ENCODE data around the gene S100A9.

The S100A9 gene

DNA sequence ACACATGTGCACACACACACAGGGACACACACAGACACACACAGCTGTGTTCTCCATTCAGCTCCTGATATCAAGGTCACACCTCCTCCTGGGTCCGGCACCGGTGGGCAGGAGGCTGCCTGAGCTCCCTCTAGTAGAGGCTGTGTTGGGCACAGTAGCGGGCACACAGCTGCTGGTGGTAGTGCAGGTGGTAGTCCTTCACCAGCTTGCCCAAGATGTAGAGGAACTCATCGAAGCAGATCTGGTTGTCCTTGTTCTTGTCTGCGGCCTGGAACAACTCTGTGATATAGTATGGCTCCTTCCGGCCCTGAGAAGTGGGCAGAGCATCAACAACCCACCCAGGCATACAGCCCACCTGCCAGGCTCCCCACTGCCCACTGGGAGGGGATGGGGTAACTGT is 38.8 kb downstream of the S100A9 start:
- no peak overlapping the region for H2AFZ ChIP-seq (ENCODE audit: low read depth)
- TF ChIP-seq, protein P1, sequence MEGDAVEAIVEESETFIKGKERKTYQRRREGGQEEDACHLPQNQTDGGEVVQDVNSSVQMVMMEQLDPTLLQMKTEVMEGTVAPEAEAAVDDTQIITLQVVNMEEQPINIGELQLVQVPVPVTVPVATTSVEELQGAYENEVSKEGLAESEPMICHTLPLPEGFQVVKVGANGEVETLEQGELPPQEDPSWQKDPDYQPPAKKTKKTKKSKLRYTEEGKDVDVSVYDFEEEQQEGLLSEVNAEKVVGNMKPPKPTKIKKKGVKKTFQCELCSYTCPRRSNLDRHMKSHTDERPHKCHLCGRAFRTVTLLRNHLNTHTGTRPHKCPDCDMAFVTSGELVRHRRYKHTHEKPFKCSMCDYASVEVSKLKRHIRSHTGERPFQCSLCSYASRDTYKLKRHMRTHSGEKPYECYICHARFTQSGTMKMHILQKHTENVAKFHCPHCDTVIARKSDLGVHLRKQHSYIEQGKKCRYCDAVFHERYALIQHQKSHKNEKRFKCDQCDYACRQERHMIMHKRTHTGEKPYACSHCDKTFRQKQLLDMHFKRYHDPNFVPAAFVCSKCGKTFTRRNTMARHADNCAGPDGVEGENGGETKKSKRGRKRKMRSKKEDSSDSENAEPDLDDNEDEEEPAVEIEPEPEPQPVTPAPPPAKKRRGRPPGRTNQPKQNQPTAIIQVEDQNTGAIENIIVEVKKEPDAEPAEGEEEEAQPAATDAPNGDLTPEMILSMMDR (conservative IDR thresholded peaks at IDR 0.05; ENCODE audit: low read depth, low read length), result no peak

DNA sequence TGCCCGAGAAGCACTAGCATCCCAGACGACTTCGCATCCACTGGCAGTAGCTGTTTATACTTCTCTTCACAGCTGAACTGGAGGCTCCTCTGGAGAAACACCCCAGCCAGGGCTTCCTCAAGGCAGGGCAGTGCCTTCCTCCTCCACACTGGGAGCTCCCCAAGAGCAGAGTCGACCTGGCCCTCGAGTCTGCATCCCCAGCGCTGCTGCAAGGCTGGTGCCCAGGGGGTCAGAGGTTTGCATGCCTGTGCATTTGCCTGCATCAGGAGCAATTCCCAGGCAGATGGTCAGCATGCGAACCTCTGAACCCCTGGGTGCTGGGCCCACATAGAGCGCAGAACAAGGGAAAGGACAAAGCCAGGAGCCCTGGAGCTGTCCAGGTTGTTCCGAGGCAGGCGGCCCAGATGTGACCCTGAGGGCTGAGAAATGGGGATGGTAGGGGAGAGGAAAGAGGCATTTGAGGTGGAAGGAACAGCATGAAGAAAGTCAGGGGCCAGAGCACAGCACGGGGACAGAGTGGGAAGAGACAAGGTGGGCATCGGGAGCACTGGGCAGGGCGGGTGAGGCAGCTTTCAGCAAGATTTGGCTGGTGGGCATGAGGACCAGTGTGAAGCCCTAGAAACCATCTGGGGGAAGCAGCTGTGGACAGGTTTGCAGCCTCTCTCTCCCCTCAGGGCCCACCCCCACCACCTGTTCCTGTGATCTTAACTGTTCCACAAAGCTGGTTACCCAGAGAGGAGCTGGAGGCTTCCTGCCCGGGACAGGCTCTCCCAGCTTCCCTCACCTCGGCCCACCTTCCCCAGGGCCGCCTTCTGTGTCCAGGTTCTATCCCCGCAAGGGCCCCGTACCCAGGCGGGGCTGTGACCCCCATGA is 39.6 kb downstream of the S100A9 start:
- TF ChIP-seq, protein P1 (conservative IDR thresholded peaks at IDR 0.05; ENCODE audit: low read depth, low read length), result no peak
- Histone ChIP-seq H3K27ac (no peak overlapping the region), H4K20me1 (ENCODE audit: insufficient read depth) (no peaks in the 10 kb centered on the region), H3K36me3 (ENCODE audit: insufficient read depth) (no peaks in the 10 kb centered on the region), H3K4me3 (IDR thresholded peaks at IDR 0.05; ENCODE audit: insufficient read depth, low read depth, low read length) (no peak overlapping the region), H3K27me3 (ENCODE audit: insufficient read depth, low read depth) (no peaks in the 10 kb centered on the region), H3K4me1 (ENCODE audit: low read depth, poor library complexity, severe bottlenecking) (no peaks in the 10 kb centered on the region), H3K4me2 (no peak overlapping the region), H2AFZ (ENCODE audit: low read depth) (no peak overlapping the region), H3K9ac (no peak overlapping the region), H3K79me2 (ENCODE audit: insufficient read depth, low read depth) (no peaks in the 10 kb centered on the region)

More for the DNA sequence above, 38.8 kb downstream of the S100A9 start:
- H3K4me3 ChIP-seq (IDR thresholded peaks at IDR 0.05; ENCODE audit: insufficient read depth, low read depth, low read length), result no peak overlapping the region
- no peak overlapping the region for H3K9ac ChIP-seq
- H3K27ac ChIP-seq, result no peak overlapping the region
- H3K79me2 ChIP-seq (ENCODE audit: insufficient read depth, low read depth), result no peaks in the 10 kb centered on the region
- no peaks in the 10 kb centered on the region for H3K36me3 ChIP-seq (ENCODE audit: insufficient read depth)
- no peaks in the 10 kb centered on the region; the same call in 1 of the 2 replicates for H3K27me3 ChIP-seq (ENCODE audit: insufficient read depth, low read depth)
- H4K20me1 ChIP-seq (ENCODE audit: insufficient read depth), result no peaks in the 10 kb centered on the region
- no peaks in the 10 kb centered on the region for H3K4me1 ChIP-seq (ENCODE audit: low read depth, poor library complexity, severe bottlenecking)
- H3K4me2 ChIP-seq, result no peak overlapping the region

DNA sequence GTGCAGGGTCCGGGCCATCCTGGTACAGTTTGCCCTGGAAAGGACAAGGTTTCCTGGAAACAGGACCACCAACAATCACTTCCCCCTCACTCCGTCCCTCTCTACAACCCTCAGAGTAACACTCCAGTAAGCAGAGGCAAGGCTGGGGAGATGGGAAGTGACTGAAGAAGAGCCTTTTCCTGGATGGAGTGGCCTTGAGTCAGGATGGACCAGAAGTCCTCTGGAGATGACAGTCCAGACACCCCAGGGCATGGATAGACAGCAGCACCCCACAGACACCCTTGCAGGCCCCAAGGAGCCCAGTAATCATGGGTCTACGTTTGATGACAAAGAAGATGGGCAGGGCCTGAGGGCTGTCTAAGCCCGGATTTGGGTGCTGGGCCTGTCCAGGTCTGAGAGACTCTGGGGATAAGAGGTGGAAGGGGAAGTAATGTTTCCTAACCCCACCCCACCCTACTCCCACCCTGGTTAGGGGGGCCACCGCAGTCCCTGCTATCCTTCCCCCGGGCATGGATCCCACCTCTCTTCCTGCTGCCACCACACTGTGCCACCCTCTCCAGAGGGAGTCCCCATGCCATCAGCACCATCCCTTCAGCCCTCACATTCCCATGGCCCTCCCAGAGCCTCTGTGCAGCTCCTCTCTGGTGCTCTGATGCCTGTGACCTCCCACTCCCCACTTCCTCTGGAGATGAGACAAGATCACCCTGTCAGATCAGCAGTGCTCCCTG is 40.4 kb downstream of the S100A9 start:
- Histone ChIP-seq H3K27ac (no peak overlapping the region), H4K20me1 (ENCODE audit: insufficient read depth) (no peaks in the 10 kb centered on the region), H3K9ac (no peak overlapping the region), H3K79me2 (ENCODE audit: insufficient read depth, low read depth) (no peaks in the 10 kb centered on the region), H3K4me2 (no peak overlapping the region), H3K36me3 (ENCODE audit: insufficient read depth) (no peaks in the 10 kb centered on the region), H3K4me1 (ENCODE audit: low read depth, poor library complexity, severe bottlenecking) (no peaks in the 10 kb centered on the region), H2AFZ (ENCODE audit: low read depth) (no peak overlapping the region), H3K27me3 (ENCODE audit: insufficient read depth, low read depth) (no peaks in the 10 kb centered on the region), H3K4me3 (IDR thresholded peaks at IDR 0.05; ENCODE audit: insufficient read depth, low read depth, low read length) (no peak overlapping the region)
- TF ChIP-seq, protein P1 (conservative IDR thresholded peaks at IDR 0.05; ENCODE audit: low read depth, low read length), result no peak

DNA sequence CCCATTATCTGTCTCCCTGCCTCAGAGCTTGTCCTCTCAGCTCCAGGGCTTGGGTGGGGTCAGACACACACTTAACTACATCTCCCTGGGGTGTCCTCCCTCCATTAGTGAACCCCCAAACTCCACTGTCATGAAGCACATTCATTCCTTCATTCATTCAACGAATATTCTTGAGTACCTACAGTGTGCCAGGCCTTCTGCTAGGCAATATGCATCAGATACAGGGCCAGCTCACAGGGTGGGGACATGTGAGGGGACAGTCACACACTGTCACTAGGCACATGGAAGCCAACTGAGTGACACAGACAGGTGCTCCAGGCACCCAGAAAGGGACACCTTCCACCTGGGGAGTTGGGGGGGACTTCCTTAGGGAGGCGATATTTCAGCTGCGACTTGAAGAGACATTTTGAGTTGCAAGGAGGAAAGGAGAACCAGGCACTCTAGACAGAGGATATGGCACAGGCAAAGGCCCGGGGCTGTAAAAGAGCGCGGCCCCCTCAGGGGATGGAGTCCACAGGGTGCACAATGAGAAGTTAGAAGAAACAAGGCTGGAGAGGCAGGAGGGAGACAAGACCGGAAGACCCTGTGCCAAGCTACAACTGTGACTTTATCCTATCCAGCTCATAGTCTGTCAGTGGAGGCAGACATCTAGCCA is 41.9 kb downstream of the S100A9 start:
- Histone ChIP-seq H3K4me3 (IDR thresholded peaks at IDR 0.05; ENCODE audit: insufficient read depth, low read depth, low read length) (no peak overlapping the region), H3K27me3 (ENCODE audit: insufficient read depth, low read depth) (no peaks in the 10 kb centered on the region), H3K9ac (no peak overlapping the region), H3K27ac (no peak overlapping the region), H2AFZ (ENCODE audit: low read depth) (no peak overlapping the region), H3K4me2 (no peak overlapping the region), H3K36me3 (ENCODE audit: insufficient read depth) (no peaks in the 10 kb centered on the region), H4K20me1 (ENCODE audit: insufficient read depth) (no peaks in the 10 kb centered on the region), H3K79me2 (ENCODE audit: insufficient read depth, low read depth) (no peaks in the 10 kb centered on the region), H3K4me1 (ENCODE audit: low read depth, poor library complexity, severe bottlenecking) (no peaks in the 10 kb centered on the region)
- TF ChIP-seq, protein P1 (conservative IDR thresholded peaks at IDR 0.05; ENCODE audit: low read depth, low read length), result no peak

Data from KMS-11 (cell line).